GM23338 (cell line): ENCODE measurements around the gene AK4. TPM values are rescaled to one million over a fixed set of nuclear protein-coding genes. Genes with fewer than 3 reads are reported as not detected.

ENCODE experiments used
- ATAC-seq: fragments of 200-7000 bp; cut with Tn5 transposase; 3 replicates; pipeline ENCODE4 v1.9.1; 2020
- DNase-seq: peaks from one replicate; pipeline ENCODE4 v3.0.0-alpha.2; 2015; ENCODE audit warnings: low spot score
- H2AFZ ChIP-seq: fragments of 200-600 bp; sonication (generic); 2 replicates; pipeline ENCODE4 v1.8.0; 2016; ENCODE audit warnings: antibody characterized with exemption, mild to moderate bottlenecking, moderate library complexity
- H3F3A ChIP-seq: fragments of 200-600 bp; sonication (generic); replicated peaks from 2 replicates; pipeline ENCODE4 v1.8.0; 2017; ENCODE audit warnings: antibody characterized with exemption, mixed run types, low read depth
- H3K27ac ChIP-seq: fragments of 200-600 bp; sonication (generic); 2 replicates; pipeline ENCODE4 v1.6.1; 2016; ENCODE audit warnings: low read depth
- H3K27me3 ChIP-seq: fragments of 200-600 bp; sonication (generic); 2 replicates; pipeline ENCODE4 v1.8.0; 2016; ENCODE audit warnings: mild to moderate bottlenecking, mixed run types, moderate library complexity; ENCODE audit not compliant: insufficient read depth
- H3K36me3 ChIP-seq: fragments of 200-600 bp; sonication (generic); 2 replicates; pipeline ENCODE4 v1.8.0; 2016; ENCODE audit warnings: mild to moderate bottlenecking; ENCODE audit not compliant: insufficient read depth
- H3K4me1 ChIP-seq: fragments of 200-600 bp; sonication (generic); 2 replicates; pipeline ENCODE4 v1.8.0; 2016; ENCODE audit warnings: mild to moderate bottlenecking, moderate library complexity; ENCODE audit not compliant: insufficient read depth
- H3K4me2 ChIP-seq: fragments of 200-600 bp; sonication (generic); 2 replicates; pipeline ENCODE4 v1.7.1; 2017; ENCODE audit warnings: mixed run types
- H3K4me3 ChIP-seq: fragments of 200-600 bp; sonication (generic); 2 replicates; pipeline ENCODE4 v1.6.1; 2016; ENCODE audit warnings: mixed run types
- H3K79me2 ChIP-seq: fragments of 200-600 bp; sonication (generic); replicated peaks from 2 replicates; pipeline ENCODE4 v1.8.0; 2017; ENCODE audit warnings: mild to moderate bottlenecking; ENCODE audit not compliant: insufficient read depth
- H3K9me2 ChIP-seq: fragments of 200-600 bp; sonication (generic); 2 replicates; pipeline ENCODE4 v1.8.0; 2017; ENCODE audit not compliant: insufficient read depth
- H4K20me1 ChIP-seq: fragments of 200-600 bp; sonication (generic); replicated peaks from 2 replicates; pipeline ENCODE4 v1.8.0; 2017; ENCODE audit warnings: mild to moderate bottlenecking; ENCODE audit not compliant: insufficient read depth
- H3K27ac Mint-ChIP-seq: 2 replicates; pipeline ENCODE4 v1.8.0; 2020; ENCODE audit warnings: inconsistent platforms, mild to moderate bottlenecking, moderate library complexity, mixed read lengths
- H3K27me3 Mint-ChIP-seq: 3 replicates; pipeline ENCODE4 v1.8.0; 2022; ENCODE audit warnings: low read depth, mild to moderate bottlenecking, moderate library complexity, mixed read lengths, inconsistent platforms; ENCODE audit not compliant: insufficient read depth, poor library complexity
- H3K36me3 Mint-ChIP-seq: 3 replicates; pipeline ENCODE4 v1.8.0; 2021; ENCODE audit warnings: low read depth, mild to moderate bottlenecking, inconsistent platforms, moderate library complexity, mixed read lengths
- H3K4me1 Mint-ChIP-seq: 3 replicates; pipeline ENCODE4 v1.8.0; 2020; ENCODE audit warnings: mild to moderate bottlenecking, inconsistent platforms, mixed read lengths
- H3K4me3 Mint-ChIP-seq: 3 replicates; pipeline ENCODE4 v1.8.0; 2021; ENCODE audit warnings: moderate library complexity, mild to moderate bottlenecking, inconsistent platforms, mixed read lengths
- H3K9me3 Mint-ChIP-seq: 3 replicates; pipeline ENCODE4 v1.8.0; 2020; ENCODE audit warnings: moderate library complexity, mild to moderate bottlenecking, inconsistent platforms, mixed read lengths
- CREB1 ChIP-seq: fragments of 250-450 bp; sonication (Bioruptor Pico); IDR thresholded peaks from 2 replicates; pipeline ENCODE4 v1.5.0; 2020; ENCODE audit warnings: low read depth, mild to moderate bottlenecking, moderate library complexity
- CTCF ChIP-seq, 2 experiments: fragments of 200-600 bp in 1 of 2; sonication (generic) in 1 of 2; conservative IDR thresholded peaks; 2 replicates each; pipeline versions ENCODE4 v1.5.1 to v1.6.1; 2016 to 2017; ENCODE audit warnings: antibody characterized with exemption in 2 of 2, low read depth in 2 of 2, mild to moderate bottlenecking in 2 of 2, moderate library complexity in 1 of 2
- ETS1 ChIP-seq: IDR thresholded peaks from 2 replicates; pipeline ENCODE4 v1.6.1; 2016; ENCODE audit warnings: antibody characterized with exemption
- EZH2phosphoT487 ChIP-seq: fragments of 200-600 bp; sonication (generic); IDR thresholded peaks from one replicate; pipeline ENCODE4 v1.8.1; 2018; ENCODE audit warnings: antibody characterized with exemption; ENCODE audit not compliant: unreplicated experiment
- JUNB ChIP-seq: IDR thresholded peaks from one replicate; pipeline ENCODE4 v1.6.1; 2016; ENCODE audit warnings: antibody characterized with exemption; ENCODE audit not compliant: unreplicated experiment
- POLR2AphosphoS5 ChIP-seq: IDR thresholded peaks from 2 replicates; pipeline ENCODE4 v1.6.1; 2016; ENCODE audit warnings: antibody characterized with exemption, low read depth
- REST ChIP-seq: IDR thresholded peaks from one replicate; pipeline ENCODE4 v1.6.1; 2018; ENCODE audit warnings: antibody characterized with exemption; ENCODE audit not compliant: unreplicated experiment
- STAT1 ChIP-seq: IDR thresholded peaks from one replicate; pipeline ENCODE4 v1.6.1; 2016; ENCODE audit warnings: antibody characterized with exemption; ENCODE audit not compliant: unreplicated experiment
- polyA plus RNA-seq: library from polyadenylated mRNA; unstranded; fragments of >200 nt; fragmentation: Nextera tagmentation; extraction: Ambion mirVana; gene quantifications from 2 replicates; pipeline ENCODE4 v1.2.1, GENCODE V29; 2016
- total RNA-seq: library from RNA; depleted of rRNA; stranded (reverse); fragments of >200 nt; shearing (Covaris generic); gene quantifications from 2 replicates; pipeline ENCODE4 v1.2.3, GENCODE V29; 2014

AK4 gene
- total and polyA plus RNA-seq, 2 experiments from 2014 or later, result 123 to 127 TPM

- H3K27me3 Mint-ChIP-seq, result peaks cover 5% of the 10 kb centered on the region
- H3K9me3 Mint-ChIP-seq, result no peaks in the 10 kb centered on the region
- peaks cover 29% of the 10 kb centered on the region for H3K4me1 Mint-ChIP-seq
- peak; percentile 93 for ATAC-seq
- Histone ChIP-seq H3K4me2 (peak overlapping the region; percentile 82), H3K27me3 (peaks cover 24% of the 10 kb centered on the region), H3K4me3 (peak overlapping the region; percentile 65), H3K79me2 (no peaks in the 10 kb centered on the region), H4K20me1 (no peaks in the 10 kb centered on the region), H3K9me2 (no peaks in the 10 kb centered on the region), H3K27ac (no peak overlapping the region), H2AFZ (peak overlapping the region; percentile 87), H3F3A (no peaks in the 10 kb centered on the region), H3K4me1 (peaks cover 20% of the 10 kb centered on the region), H3K36me3 (no peaks in the 10 kb centered on the region)
- TF ChIP-seq EZH2phosphoT487 (no peak), CTCF (conservative IDR thresholded peaks at IDR 0.05; ENCODE audit: low read depth in 2 of 2) (peak; percentile 37 to 59), CREB1 (peak; percentile 65; the same call in 1 of the 2 replicates), POLR2AphosphoS5 (peak; percentile 46), STAT1 (no peak)
- H3K36me3 Mint-ChIP-seq, result no peaks in the 10 kb centered on the region
- peak overlapping the region; percentile 85 for H3K4me3 Mint-ChIP-seq
- DNase-seq, result peak; percentile 95
- 0 out of 2 replicates have a peak overlapping the region, but pooled peaks have one; percentile 58 for H3K27ac Mint-ChIP-seq
Observed at GRCh38 chr1:65265651-65266351, 117.8 kb downstream of the AK4 start.

- no peaks in the 10 kb centered on the region for H4K20me1 ChIP-seq
- peaks cover 6% of the 10 kb centered on the region for H3K27me3 Mint-ChIP-seq
- no peak for ATAC-seq
- DNase-seq, result no peak
- H3K27ac ChIP-seq, result no peak overlapping the region
- H3K4me1 Mint-ChIP-seq, result peaks cover 29% of the 10 kb centered on the region
- H3K4me3 ChIP-seq, result peak overlapping the region; percentile 65
- no peak overlapping the region for H3K27ac Mint-ChIP-seq
- no peaks in the 10 kb centered on the region for H3F3A ChIP-seq
- H3K27me3 ChIP-seq, result peaks cover 24% of the 10 kb centered on the region
- peak overlapping the region; percentile 82 for H3K4me2 ChIP-seq
- H3K36me3 Mint-ChIP-seq, result no peaks in the 10 kb centered on the region
- H3K4me1 ChIP-seq, result peaks cover 20% of the 10 kb centered on the region
- H3K9me3 Mint-ChIP-seq, result no peaks in the 10 kb centered on the region
- TF ChIP-seq JUNB, result no peak
- TF ChIP-seq REST, result no peak
- no peak for TF ChIP-seq ETS1
- peak overlapping the region; percentile 85 for H3K4me3 Mint-ChIP-seq
- peak overlapping the region; percentile 87; the same call in 1 of the 2 replicates for H2AFZ ChIP-seq
- H3K36me3 ChIP-seq, result no peaks in the 10 kb centered on the region
- no peaks in the 10 kb centered on the region for H3K79me2 ChIP-seq
- H3K9me2 ChIP-seq, result no peaks in the 10 kb centered on the region
Observed at GRCh38 chr1:65266476-65266875, 118.5 kb downstream of the AK4 start.
